AG04450 (cell line): ENCODE data around the gene SNX13. TPM values are rescaled to one million over a fixed set of nuclear protein-coding genes. Genes with fewer than 3 reads are reported as not detected.

ENCODE experiments used
- CTCF ChIA-PET: fragments of 300-600, 350-600 bp; formaldehyde crosslinking; extraction: SDS; loops from one replicate; lab custom pipeline; 2022; ENCODE audit warnings: antibody characterized with exemption, inconsistent platforms; lab: Charles Lee
- POLR2A ChIA-PET: fragments of 350-600 bp; formaldehyde crosslinking; extraction: SDS; loops from one replicate; lab custom pipeline; 2021; ENCODE audit warnings: antibody characterized with exemption, inconsistent platforms; lab: Yijun Ruan, JAX
- DNase-seq: peaks from one replicate; pipeline ENCODE4 v3.0.0-alpha.2; 2011; ENCODE audit warnings: low read depth, low spot score
- H3K27ac ChIP-seq: one replicate; pipeline ENCODE4 v1.5.1; 2012; ENCODE audit warnings: low read depth, low read length, control low read depth
- H3K27me3 ChIP-seq: one replicate; pipeline ENCODE4 v1.6.0; 2012; ENCODE audit warnings: low read length; ENCODE audit not compliant: control insufficient read depth, insufficient read depth
- H3K4me3 ChIP-seq: 2 replicates; pipeline ENCODE4 v1.5.1; 2011; ENCODE audit warnings: mild to moderate bottlenecking, low read depth, low read length, control low read depth
- H3K9me3 ChIP-seq: 2 replicates; pipeline ENCODE4 v1.5.1; 2012; ENCODE audit warnings: low read length; ENCODE audit not compliant: control insufficient read depth, insufficient read depth
- CTCF ChIP-seq: IDR thresholded peaks from 2 replicates; pipeline ENCODE4 v1.5.1; 2011; ENCODE audit warnings: low read depth, low read length, control low read depth, inconsistent platforms
- polyA plus RNA-seq: library from polyadenylated mRNA; depleted of rRNA; stranded (reverse); fragments of >200 nt; gene quantifications from 2 replicates; pipeline ENCODE4 v1.2.3, GENCODE V29; 2011

SNX13 gene
- polyA plus RNA-seq, 1 experiment, result 28.3 TPM

GRCh38 chr7:17937506-17938120 is 2.7 kb downstream of the SNX13 start:
- Histone ChIP-seq H3K27me3 (no peaks in the 10 kb centered on the region), H3K9me3 (no peaks in the 10 kb centered on the region), H3K4me3 (peak overlapping the region; percentile 75; the same call in 1 of the 2 replicates), H3K27ac (no peak overlapping the region)
- POLR2A ChIA-PET, result interaction anchor here (0.7 kb wide), 1 partner anchor 73 kb away, joined by 11 read pairs; no protein-coding TSS in a partner anchor
- CTCF ChIA-PET, result interaction anchor here (0.6 to 2.3 kb wide), 5 partner anchors 11 to 1231 kb away, joined by 3 to 13 read pairs (median 4); no protein-coding TSS in a partner anchor
- TF ChIP-seq CTCF, result no peak
- DNase-seq, result no peak

- TF ChIP-seq CTCF, result no peak
- no peaks in the 10 kb centered on the region for H3K9me3 ChIP-seq
- H3K27ac ChIP-seq, result no peak overlapping the region
- no peaks in the 10 kb centered on the region for H3K27me3 ChIP-seq
- DNase-seq, result no peak
- ChIA-PET CTCF (interaction anchor here (0.6 to 2.3 kb wide), 2 partner anchors 166 to 1044 kb away, joined by 3 to 13 read pairs; no protein-coding TSS in a partner anchor), POLR2A (no interaction called here)
- H3K4me3 ChIP-seq, result no peak overlapping the region
Observed at GRCh38 chr7:17936321-17936720, 4.0 kb downstream of the SNX13 start.

- H3K27me3 ChIP-seq, result no peaks in the 10 kb centered on the region
- H3K27ac ChIP-seq, result no peak overlapping the region
- POLR2A ChIA-PET, result no interaction called here
- no peak for TF ChIP-seq CTCF
- no peak overlapping the region for H3K4me3 ChIP-seq
- CTCF ChIA-PET, result no interaction called here
- no peaks in the 10 kb centered on the region for H3K9me3 ChIP-seq
- DNase-seq, result no peak
Observed at GRCh38 chr7:17934612-17935240, 5.6 kb downstream of the SNX13 start.

- Histone ChIP-seq H3K27me3 (no peaks in the 10 kb centered on the region), H3K27ac (no peak overlapping the region), H3K4me3 (no peak overlapping the region), H3K9me3 (no peaks in the 10 kb centered on the region)
- ChIA-PET CTCF (no interaction called here), POLR2A (no interaction called here)
- DNase-seq, result no peak
- no peak for TF ChIP-seq CTCF
Observed at GRCh38 chr7:17934094-17934493, 6.2 kb downstream of the SNX13 start.

- DNase-seq, result no peak
- ChIA-PET POLR2A (no interaction called here), CTCF (interaction anchor here (0.7 kb wide), 1 partner anchor 374 kb away, joined by 3 read pairs; no protein-coding TSS in a partner anchor)
- H3K27me3 ChIP-seq, result no peaks in the 10 kb centered on the region
- no peak for TF ChIP-seq CTCF
- no peak overlapping the region for H3K4me3 ChIP-seq
- H3K9me3 ChIP-seq, result no peaks in the 10 kb centered on the region
- no peak overlapping the region for H3K27ac ChIP-seq
Observed at GRCh38 chr7:17932770-17933169, 7.5 kb downstream of the SNX13 start.
